ENCODE results near the gene CNTN4.
"Not testable (repeated sequence)": the region's sequence is repeated elsewhere in the genome, so short reads cannot be mapped to it uniquely, and the experiment has no call there.

The CNTN4 gene

GRCh38 chr3:2517500-2518172, 419.0 kb downstream of the CNTN4 start:
- DNase-seq (ENCODE audit: low read depth) = no peak

- no peak for DNase-seq (ENCODE audit: low read depth)
Observed at GRCh38 chr3:2523281-2523836, 424.7 kb downstream of the CNTN4 start.

GRCh38 chr3:2525968-2526367, 427.3 kb downstream of the CNTN4 start:
- no peak for DNase-seq (ENCODE audit: low read depth)

GRCh38 chr3:2526926-2527325, 428.3 kb downstream of the CNTN4 start:
- no peak for DNase-seq (ENCODE audit: low read depth)

GRCh38 chr3:2527328-2527727, 428.7 kb downstream of the CNTN4 start:
- DNase-seq (ENCODE audit: low read depth) = not testable (repeated sequence)

GRCh38 chr3:2534767-2535166, 436.1 kb downstream of the CNTN4 start:
- DNase-seq (ENCODE audit: low read depth) = not testable (repeated sequence)

GRCh38 chr3:2535206-2535605, 436.5 kb downstream of the CNTN4 start:
- DNase-seq (ENCODE audit: low read depth) = no peak

GRCh38 chr3:2536575-2536974, 437.9 kb downstream of the CNTN4 start:
- DNase-seq (ENCODE audit: low read depth) = no peak

GRCh38 chr3:2540115-2540514, 441.4 kb downstream of the CNTN4 start:
- no peak for DNase-seq (ENCODE audit: low read depth)

GRCh38 chr3:2543247-2543646, 444.6 kb downstream of the CNTN4 start:
- DNase-seq (ENCODE audit: low read depth) = no peak

GRCh38 chr3:2544212-2544611, 445.5 kb downstream of the CNTN4 start:
- no peak for DNase-seq (ENCODE audit: low read depth)

- DNase-seq (ENCODE audit: low read depth) = no peak
Observed at GRCh38 chr3:2544718-2545117, 446.1 kb downstream of the CNTN4 start.

GRCh38 chr3:2547049-2547448, 448.4 kb downstream of the CNTN4 start:
- DNase-seq (ENCODE audit: low read depth) = no peak

- no peak for DNase-seq (ENCODE audit: low read depth)
Observed at GRCh38 chr3:2554656-2555055, 456.0 kb downstream of the CNTN4 start.

GRCh38 chr3:2558796-2559195, 460.1 kb downstream of the CNTN4 start:
- DNase-seq (ENCODE audit: low read depth) = no peak

- no peak for DNase-seq (ENCODE audit: low read depth)
Observed at GRCh38 chr3:2567451-2567850, 468.8 kb downstream of the CNTN4 start.

GRCh38 chr3:2568156-2568555, 469.5 kb downstream of the CNTN4 start:
- no peak for DNase-seq (ENCODE audit: low read depth)

GRCh38 chr3:2568929-2569328, 470.3 kb downstream of the CNTN4 start:
- DNase-seq (ENCODE audit: low read depth) = no peak

- no peak for DNase-seq (ENCODE audit: low read depth)
Observed at GRCh38 chr3:2577571-2577970, 478.9 kb downstream of the CNTN4 start.

- DNase-seq (ENCODE audit: low read depth) = no peak
Observed at GRCh38 chr3:2578560-2578959, 479.9 kb downstream of the CNTN4 start.

GRCh38 chr3:2579206-2579605, 480.5 kb downstream of the CNTN4 start:
- DNase-seq (ENCODE audit: low read depth) = no peak

GRCh38 chr3:2583046-2583445, 484.4 kb downstream of the CNTN4 start:
- DNase-seq (ENCODE audit: low read depth) = no peak

GRCh38 chr3:2589336-2589969, 490.8 kb downstream of the CNTN4 start:
- DNase-seq (ENCODE audit: low read depth) = no peak

- DNase-seq (ENCODE audit: low read depth) = no peak
Observed at GRCh38 chr3:2595486-2595885, 496.8 kb downstream of the CNTN4 start.

Measured in activated gamma-delta T cell treated with anti-CD3 and anti-CD28 coated beads, Interleukin-2, amount 50 U/mL, for 16 hours (primary cell).